ENCODE results near the gene DYNC2H1.
A peak's percentile ranks its signal among the peaks of the same experiment; 100 is the strongest.

The DYNC2H1 gene

GRCh38 chr11:103281301-103281700 lies 172.1 kb downstream of the DYNC2H1 start:
- no peak for FAIRE-seq

GRCh38 chr11:103284260-103284659 lies 175.0 kb downstream of the DYNC2H1 start:
- FAIRE-seq, result no peak

GRCh38 chr11:103294516-103294915 lies 185.3 kb downstream of the DYNC2H1 start:
- no peak for FAIRE-seq

- no peak for FAIRE-seq
These were observed 186.5 kb downstream of the DYNC2H1 start for GRCh38 chr11:103295704-103296103.

GRCh38 chr11:103297900-103298299 lies 188.7 kb downstream of the DYNC2H1 start:
- no peak for FAIRE-seq

GRCh38 chr11:103315248-103315647 lies 206.0 kb downstream of the DYNC2H1 start:
- FAIRE-seq, result no peak

GRCh38 chr11:103317118-103317517 lies 207.9 kb downstream of the DYNC2H1 start:
- no peak for FAIRE-seq

- FAIRE-seq, result no peak
These were observed 213.6 kb downstream of the DYNC2H1 start for GRCh38 chr11:103322821-103323220.

- no peak for FAIRE-seq
These were observed 216.5 kb downstream of the DYNC2H1 start for GRCh38 chr11:103325686-103326069.

GRCh38 chr11:103326070-103326794 lies 217.0 kb downstream of the DYNC2H1 start:
- peak; percentile 87 for FAIRE-seq

GRCh38 chr11:103327721-103328120 lies 218.5 kb downstream of the DYNC2H1 start:
- FAIRE-seq, result no peak

GRCh38 chr11:103332409-103332808 lies 223.2 kb downstream of the DYNC2H1 start:
- no peak for FAIRE-seq

- no peak for FAIRE-seq
These were observed 229.6 kb downstream of the DYNC2H1 start for GRCh38 chr11:103338621-103339484.

- FAIRE-seq, result no peak
These were observed 230.2 kb downstream of the DYNC2H1 start for GRCh38 chr11:103339485-103339857.

GRCh38 chr11:103340956-103341355 lies 231.7 kb downstream of the DYNC2H1 start:
- FAIRE-seq, result no peak

GRCh38 chr11:103344886-103345285 lies 235.7 kb downstream of the DYNC2H1 start:
- FAIRE-seq, result no peak

- FAIRE-seq, result no peak
These were observed 240.4 kb downstream of the DYNC2H1 start for GRCh38 chr11:103349595-103349994.

GRCh38 chr11:103354656-103355055 lies 245.4 kb downstream of the DYNC2H1 start:
- FAIRE-seq, result no peak

GRCh38 chr11:103358251-103358650 lies 249.0 kb downstream of the DYNC2H1 start:
- peak; percentile 3 for FAIRE-seq

GRCh38 chr11:103359216-103359615 lies 250.0 kb downstream of the DYNC2H1 start:
- no peak for FAIRE-seq

GRCh38 chr11:103364687-103365086 lies 255.5 kb downstream of the DYNC2H1 start:
- FAIRE-seq, result no peak

GRCh38 chr11:103367650-103368049 lies 258.4 kb downstream of the DYNC2H1 start:
- FAIRE-seq, result no peak

- FAIRE-seq, result no peak
These were observed 258.9 kb downstream of the DYNC2H1 start for GRCh38 chr11:103368145-103368544.

- FAIRE-seq, result no peak
These were observed 260.9 kb downstream of the DYNC2H1 start for GRCh38 chr11:103370076-103370475.
